Activated CD8-positive, alpha-beta memory T cell treated with anti-CD3 and anti-CD28 coated beads for 48 hours (primary cell): ENCODE data around the gene NISCH.

ENCODE experiments used
- DNase-seq, 3 experiments: peaks; one replicate each; pipeline ENCODE4 v3.0.0-alpha.2; 2020; ENCODE audit warnings: low read depth in 2 of 3, low spot score in 2 of 3

NISCH gene

GRCh38 chr3:52455283-52456168 is at the start of gene NISCH:
Gene NISCH (plus strand): TSS chr3:52455604. CDS start chr3:52455642, 38 bp downstream.
- DNase-seq = peak; percentile 89 to 97 (median 93)

GRCh38 chr3:52406231-52406661 is 49.2 kb upstream of the NISCH start:
- no peak for DNase-seq

GRCh38 chr3:52406791-52407510 is 48.5 kb upstream of the NISCH start:
- no peak for DNase-seq

- no peak for DNase-seq
These were observed 47.6 kb upstream of the NISCH start for GRCh38 chr3:52407779-52408178.

GRCh38 chr3:52408466-52408865 is 46.9 kb upstream of the NISCH start:
- no peak for DNase-seq

DNA sequence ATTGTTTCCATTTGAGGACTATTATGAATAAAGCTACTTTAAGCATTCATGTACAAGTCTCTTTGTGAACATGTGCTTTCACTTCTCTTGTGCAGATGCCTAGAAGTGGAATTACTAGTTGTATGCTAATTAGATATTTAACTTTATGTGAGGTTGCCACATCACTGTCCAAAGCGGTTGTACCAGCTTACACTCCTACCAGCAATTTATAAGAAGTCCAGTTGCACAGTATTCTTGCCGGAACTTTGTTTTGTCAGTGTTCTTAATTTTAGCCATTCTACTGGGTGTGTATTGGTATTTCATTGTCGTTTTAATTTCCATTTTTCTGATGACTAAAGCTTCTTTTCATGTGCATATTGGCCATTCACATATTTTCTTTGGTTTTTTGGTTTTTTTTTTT is 39.6 kb upstream of the NISCH start:
- DNase-seq = no peak

GRCh38 chr3:52420388-52420787 is 35.0 kb upstream of the NISCH start:
- DNase-seq = no peak

DNA sequence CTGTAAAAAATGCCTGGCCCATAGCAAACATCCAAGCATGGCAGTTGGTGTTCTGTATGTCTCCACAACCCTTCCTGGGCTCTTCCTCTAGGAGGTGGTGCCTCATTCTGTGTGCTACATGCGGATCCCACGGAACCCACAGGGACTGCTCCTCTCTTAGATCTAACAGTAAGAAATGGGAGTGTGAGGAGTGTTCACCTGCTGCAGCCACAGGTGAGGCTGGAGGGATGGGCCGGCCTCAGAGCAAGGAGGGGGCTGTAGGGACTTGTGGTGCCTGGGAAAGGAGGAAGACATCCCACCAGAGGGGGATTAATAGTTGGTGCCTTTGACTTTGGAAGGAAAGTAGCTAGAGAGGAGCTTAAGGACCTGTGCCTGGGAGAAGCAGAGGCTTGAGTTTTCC is 32.7 kb upstream of the NISCH start:
- DNase-seq = no peak

- DNase-seq = no peak
These were observed 32.2 kb upstream of the NISCH start for GRCh38 chr3:52423173-52423572.

- no peak for DNase-seq
These were observed 27.0 kb upstream of the NISCH start for GRCh38 chr3:52428151-52429005.

GRCh38 chr3:52429031-52429430 is 26.4 kb upstream of the NISCH start:
- no peak for DNase-seq

DNA sequence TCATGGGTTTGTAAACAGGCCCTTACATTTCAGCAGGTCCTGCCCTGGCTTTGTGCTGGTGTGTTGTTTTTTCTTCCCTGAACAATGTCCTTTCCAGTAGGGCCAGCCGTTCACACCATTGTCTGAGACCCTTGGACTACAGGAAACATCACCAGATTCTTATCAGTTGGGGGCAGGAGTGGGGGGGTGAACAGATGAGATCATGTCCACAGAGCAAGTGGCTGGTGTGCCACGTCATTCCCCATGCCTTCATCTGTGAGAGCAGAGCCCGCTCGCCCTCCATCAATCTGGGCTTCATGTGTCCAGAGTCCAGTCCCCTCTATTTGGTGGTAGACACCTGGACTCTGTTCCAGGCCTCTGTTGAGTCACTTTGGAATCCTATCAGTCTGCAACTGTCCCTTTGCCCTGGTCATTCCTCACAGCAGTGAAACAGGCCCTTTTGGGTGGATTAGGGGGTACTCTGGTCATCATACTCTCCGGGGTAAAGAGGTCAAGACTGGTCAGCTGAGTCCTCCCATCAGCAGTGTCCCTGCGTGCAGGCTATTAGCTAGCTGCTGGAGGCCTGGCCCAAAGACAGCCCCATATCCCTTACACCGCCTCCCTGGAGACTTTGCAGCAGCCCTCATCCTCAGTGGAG is 25.5 kb upstream of the NISCH start:
- no peak for DNase-seq

GRCh38 chr3:52430416-52430810 is 25.0 kb upstream of the NISCH start:
- no peak for DNase-seq

DNA sequence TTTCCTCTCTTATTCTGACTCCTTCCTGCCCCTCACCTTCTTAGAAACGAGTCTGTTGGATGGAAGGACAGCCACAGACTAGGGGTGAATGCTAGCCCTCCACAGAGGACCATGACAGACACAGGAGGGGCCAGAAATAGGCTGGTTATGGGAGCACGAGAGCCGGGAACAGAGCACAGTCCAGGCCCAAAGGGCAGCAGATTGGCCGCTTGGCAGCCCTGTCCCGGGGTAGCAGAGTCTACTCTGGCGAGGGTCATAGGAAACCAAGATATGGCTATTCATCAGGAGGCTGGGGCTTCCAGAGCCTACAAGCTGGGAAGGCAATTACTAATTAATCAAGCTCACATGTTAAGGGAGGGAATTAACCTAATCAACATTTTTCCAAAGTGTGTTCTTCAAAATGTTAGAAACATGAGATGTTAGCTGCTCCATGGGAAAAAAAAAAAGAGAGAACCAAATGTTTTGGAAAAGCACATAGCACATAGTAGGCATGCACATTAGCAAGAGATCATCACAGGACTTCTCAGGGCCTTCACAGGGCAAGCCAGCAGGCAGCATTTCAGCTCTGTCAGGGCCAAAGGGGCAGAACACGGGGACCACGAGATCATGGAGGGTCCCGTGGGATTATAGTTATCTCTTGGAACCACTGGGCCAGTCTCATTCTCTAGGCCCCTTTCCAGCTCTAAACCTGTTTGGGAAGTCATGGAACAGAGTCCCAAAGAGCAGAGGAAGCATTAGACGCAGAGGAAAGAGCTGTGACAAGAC is 23.8 kb upstream of the NISCH start:
- DNase-seq = no peak

DNA sequence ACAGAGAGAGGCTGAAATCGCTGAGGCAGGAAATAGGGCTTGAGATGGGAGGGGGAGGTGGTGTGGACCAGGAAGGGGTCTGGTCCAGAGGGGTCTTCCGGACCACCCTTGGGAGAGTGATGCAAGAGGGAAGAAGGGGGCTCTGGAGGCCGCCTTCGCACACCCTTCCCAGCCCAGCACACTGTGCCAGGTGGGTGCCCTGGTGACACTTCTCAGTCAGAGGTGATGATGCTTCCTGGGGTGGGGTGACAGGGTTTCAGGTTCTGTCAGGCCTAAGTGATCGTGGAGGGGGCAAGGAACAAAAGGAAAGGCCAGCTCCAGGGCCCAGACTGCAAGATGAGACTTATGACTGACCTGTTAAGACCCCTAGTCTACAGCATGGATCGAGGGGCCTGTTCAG is 23.2 kb upstream of the NISCH start:
- no peak for DNase-seq

DNA sequence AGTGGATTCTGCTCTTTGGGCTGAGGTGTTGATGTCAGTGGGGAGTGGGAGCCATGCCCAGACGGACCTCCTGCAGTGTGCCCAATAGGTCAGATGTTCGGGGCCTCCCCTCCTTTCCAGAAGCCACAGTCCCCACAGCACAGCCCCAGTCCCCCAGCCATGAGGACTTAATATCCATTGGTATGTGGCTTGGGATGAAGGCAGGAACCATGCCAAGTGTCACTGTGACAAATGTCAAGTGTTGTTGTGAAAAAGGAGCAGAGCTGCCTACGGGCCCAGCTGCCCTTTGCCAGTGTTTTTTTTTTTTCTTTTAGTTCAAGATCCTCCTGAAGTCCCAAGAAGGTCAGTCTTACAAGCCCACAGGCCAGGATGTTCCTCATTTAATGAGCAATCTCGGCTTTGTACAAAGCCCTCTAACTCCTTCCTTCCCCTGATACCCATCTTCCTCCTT is 22.7 kb upstream of the NISCH start:
- DNase-seq = no peak

DNA sequence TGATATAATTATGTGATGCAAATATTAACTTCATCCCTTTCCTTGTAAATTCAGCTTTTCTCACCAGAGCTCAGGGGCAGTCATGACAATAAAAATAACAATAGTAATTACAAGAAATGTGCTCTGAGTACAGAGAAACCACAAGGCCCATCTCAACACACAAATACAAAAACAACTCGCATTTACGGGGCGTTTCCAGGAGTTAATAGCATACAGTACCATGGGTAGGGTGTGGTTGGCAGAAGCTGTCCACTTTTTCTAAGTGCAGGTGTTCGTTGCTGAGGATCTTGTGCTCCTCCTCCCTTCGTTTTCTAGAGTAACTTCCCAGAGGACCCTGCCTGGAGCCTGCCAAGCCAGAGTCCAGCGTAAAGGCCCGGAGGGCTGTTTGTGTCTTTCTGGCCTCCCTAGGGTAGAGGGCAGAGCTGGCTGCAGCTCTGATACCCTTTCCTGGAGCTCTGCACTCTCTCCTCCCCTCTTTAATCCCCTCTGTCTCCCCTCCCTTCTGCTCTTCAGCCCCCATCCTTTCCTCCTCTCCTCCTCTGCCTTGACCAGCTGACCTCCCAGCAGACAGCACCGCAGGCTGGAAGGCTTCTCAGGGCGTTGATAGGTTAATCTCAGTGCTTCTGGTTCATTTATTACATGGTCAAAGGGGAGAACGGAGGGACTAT is 21.9 kb upstream of the NISCH start:
- DNase-seq = no peak

GRCh38 chr3:52433996-52434479 is 21.4 kb upstream of the NISCH start:
- no peak for DNase-seq

- no peak for DNase-seq
These were observed 20.8 kb upstream of the NISCH start for GRCh38 chr3:52434491-52435115.
